ENCODE data around the gene CNTN4. TPM values are rescaled to one million over a fixed set of nuclear protein-coding genes. Genes with fewer than 3 reads are reported as not detected.

The CNTN4 gene
- total and polyA plus RNA-seq, 7 donors, result 0.17 to 3.2 (median 0.42) TPM

DNA sequence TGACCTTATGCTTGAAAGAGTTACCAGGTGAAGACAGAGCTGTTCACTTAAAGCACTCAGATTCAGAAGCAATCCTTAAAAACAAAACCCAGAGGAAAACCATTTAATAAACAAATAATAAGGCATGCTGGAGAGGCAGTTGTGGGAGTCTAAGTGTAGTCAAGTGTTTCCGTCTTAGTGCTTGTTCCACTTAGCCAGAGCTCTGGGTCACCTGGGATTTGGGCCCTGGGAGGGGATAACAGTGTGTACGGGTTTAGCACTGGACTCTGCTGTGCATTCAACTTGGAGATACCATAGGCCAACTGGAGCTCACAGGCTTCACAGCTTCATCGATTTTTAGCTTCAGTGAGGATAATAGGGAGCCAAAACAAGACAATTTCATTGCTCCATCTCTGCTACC lies 444.6 kb downstream of the CNTN4 start:
- DNase-seq (no peak), ATAC-seq (no peak)
- no peaks in the 10 kb centered on the region for H3K27me3 ChIP-seq (ENCODE audit: insufficient read depth in 3 of 3, low read length in 2 of 3)
- H3K4me3 ChIP-seq, result no peak overlapping the region
- TF ChIP-seq, protein P1, sequence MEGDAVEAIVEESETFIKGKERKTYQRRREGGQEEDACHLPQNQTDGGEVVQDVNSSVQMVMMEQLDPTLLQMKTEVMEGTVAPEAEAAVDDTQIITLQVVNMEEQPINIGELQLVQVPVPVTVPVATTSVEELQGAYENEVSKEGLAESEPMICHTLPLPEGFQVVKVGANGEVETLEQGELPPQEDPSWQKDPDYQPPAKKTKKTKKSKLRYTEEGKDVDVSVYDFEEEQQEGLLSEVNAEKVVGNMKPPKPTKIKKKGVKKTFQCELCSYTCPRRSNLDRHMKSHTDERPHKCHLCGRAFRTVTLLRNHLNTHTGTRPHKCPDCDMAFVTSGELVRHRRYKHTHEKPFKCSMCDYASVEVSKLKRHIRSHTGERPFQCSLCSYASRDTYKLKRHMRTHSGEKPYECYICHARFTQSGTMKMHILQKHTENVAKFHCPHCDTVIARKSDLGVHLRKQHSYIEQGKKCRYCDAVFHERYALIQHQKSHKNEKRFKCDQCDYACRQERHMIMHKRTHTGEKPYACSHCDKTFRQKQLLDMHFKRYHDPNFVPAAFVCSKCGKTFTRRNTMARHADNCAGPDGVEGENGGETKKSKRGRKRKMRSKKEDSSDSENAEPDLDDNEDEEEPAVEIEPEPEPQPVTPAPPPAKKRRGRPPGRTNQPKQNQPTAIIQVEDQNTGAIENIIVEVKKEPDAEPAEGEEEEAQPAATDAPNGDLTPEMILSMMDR (IDR thresholded peaks at IDR 0.05), result no peak
- intact Hi-C loops (cut with DNase I), result no loop called here
- H3K4me1 ChIP-seq, result no peaks in the 10 kb centered on the region
- no peaks in the 10 kb centered on the region for H3K9me3 ChIP-seq
- H3K27ac ChIP-seq, result no peak overlapping the region
- no peaks in the 10 kb centered on the region for H3K36me3 ChIP-seq (ENCODE audit: insufficient read depth in 1 of 2, low read depth in 1 of 2)
- WGBS, 3 donors, result 66 to 71% (median 71%) methylated on average over 3 of the region's 3 CpGs

DNA sequence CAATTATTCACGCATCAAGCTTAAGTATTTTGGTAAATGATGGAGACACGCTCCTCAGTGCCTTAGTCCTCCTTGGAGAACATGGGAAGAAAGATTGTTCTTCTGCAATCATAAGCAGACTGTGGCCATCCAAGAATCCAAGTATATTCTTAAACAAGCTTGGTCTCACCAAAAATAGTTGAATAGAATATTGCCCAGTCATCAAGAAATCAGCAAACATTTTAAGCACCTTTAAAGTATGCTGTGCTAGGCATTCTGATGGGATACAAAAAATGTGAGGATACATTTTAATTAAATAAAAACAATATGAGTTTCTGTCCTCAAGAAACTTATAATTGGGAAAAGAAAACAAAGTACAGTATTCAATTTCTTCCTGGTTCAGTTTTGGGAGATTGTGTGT lies 445.5 kb downstream of the CNTN4 start:
- Histone ChIP-seq H3K27me3 (ENCODE audit: insufficient read depth in 3 of 3, low read length in 2 of 3) (no peaks in the 10 kb centered on the region), H3K4me1 (no peaks in the 10 kb centered on the region), H3K36me3 (ENCODE audit: insufficient read depth in 1 of 2, low read depth in 1 of 2) (no peaks in the 10 kb centered on the region), H3K27ac (no peak overlapping the region), H3K9me3 (peaks cover 8% of the 10 kb centered on the region), H3K4me3 (no peak overlapping the region)
- WGBS, 3 donors, result 86 to 88% (median 88%) methylated on average over 2 of the region's 2 CpGs
- DNase-seq, result no peak
- no peak for ATAC-seq
- TF ChIP-seq, protein P1 (IDR thresholded peaks at IDR 0.05), result no peak
- intact Hi-C loops (cut with DNase I), result no loop called here

DNA sequence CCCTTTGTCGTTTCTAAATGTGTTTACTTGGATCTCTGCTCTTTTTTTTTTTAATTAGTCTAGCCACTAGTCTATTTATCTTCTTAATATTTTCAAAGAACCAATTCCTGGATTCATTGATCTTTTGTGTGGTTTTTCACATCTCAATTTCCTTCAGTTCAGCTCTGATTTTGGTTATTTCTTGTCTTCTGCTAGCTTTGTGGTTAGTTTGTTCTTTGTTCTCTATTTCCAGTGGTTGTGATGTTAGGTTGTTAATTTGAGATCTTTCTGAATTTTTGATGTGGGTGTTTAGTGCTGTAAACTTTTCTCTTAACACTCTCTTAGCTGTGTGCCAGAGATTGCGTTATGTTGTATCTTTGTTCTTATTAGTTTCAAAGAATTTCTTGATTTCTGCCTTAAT lies 446.1 kb downstream of the CNTN4 start:
- WGBS, 3 donors, result 70 to 72% (median 71%) methylated on average over 2 of the region's 2 CpGs
- no peak overlapping the region for H3K27ac ChIP-seq

DNA sequence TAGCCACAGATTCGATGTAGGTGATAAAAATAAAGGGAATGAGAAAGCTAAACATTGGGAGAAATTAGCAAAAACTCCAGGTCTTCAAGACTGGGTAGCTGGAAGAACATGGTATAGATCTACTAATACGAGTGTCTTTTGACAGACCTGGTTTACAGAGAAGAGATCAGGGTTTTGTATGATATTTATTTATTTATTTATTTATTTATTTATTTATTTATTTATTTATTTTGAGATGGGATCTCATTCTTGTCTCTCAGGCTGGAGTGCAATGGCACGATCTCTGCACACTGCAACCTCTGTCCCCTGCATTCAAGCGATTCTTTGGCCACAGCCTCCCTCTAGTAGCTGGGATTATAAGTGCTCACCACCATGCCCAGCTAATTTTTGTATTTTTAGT lies 448.4 kb downstream of the CNTN4 start:
- intact Hi-C loops (cut with DNase I), result no loop called here
- Histone ChIP-seq H3K36me3 (ENCODE audit: insufficient read depth in 1 of 2, low read depth in 1 of 2) (no peaks in the 10 kb centered on the region), H3K4me3 (no peak overlapping the region), H3K27me3 (ENCODE audit: insufficient read depth in 3 of 3, low read length in 2 of 3) (no peaks in the 10 kb centered on the region), H3K9me3 (peaks cover 8% of the 10 kb centered on the region), H3K4me1 (no peaks in the 10 kb centered on the region), H3K27ac (no peak overlapping the region)
- TF ChIP-seq, protein P1 (IDR thresholded peaks at IDR 0.05), result no peak
- ATAC-seq (no peak), DNase-seq (no peak)
- WGBS, 3 donors, result 80 to 84% (median 81%) methylated on average over 4 of the region's 4 CpGs

More for the DNA sequence above, 446.1 kb downstream of the CNTN4 start:
- H3K27me3 ChIP-seq (ENCODE audit: insufficient read depth in 3 of 3, low read length in 2 of 3), result no peaks in the 10 kb centered on the region
- TF ChIP-seq, protein P1 (IDR thresholded peaks at IDR 0.05), result no peak
- no peak for DNase-seq
- H3K9me3 ChIP-seq, result peaks cover 8% of the 10 kb centered on the region
- H3K4me1 ChIP-seq, result no peaks in the 10 kb centered on the region
- intact Hi-C loops (cut with DNase I), result no loop called here
- H3K36me3 ChIP-seq (ENCODE audit: insufficient read depth in 1 of 2, low read depth in 1 of 2), result no peaks in the 10 kb centered on the region
- ATAC-seq, result no peak
- H3K4me3 ChIP-seq, result no peak overlapping the region

DNA sequence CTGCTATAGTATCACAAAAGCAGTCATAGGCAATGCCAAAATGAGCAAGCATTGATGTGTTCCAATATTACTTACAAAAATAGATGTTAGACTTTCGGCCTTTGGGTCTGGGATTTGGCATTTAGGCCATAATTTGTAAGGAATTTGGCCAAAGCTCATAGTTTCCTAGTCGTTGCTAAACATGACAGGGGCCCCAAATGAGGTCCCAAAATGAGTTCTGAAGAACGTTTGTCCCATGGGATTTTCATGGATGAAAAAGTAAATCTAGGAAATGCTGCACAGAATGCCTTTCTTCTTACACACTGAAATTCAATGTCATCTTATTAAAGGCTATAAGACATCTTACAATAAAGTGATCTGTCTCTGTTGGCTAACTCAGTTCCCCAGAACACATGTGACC lies 456.0 kb downstream of the CNTN4 start:
- Histone ChIP-seq H3K36me3 (ENCODE audit: insufficient read depth in 1 of 2, low read depth in 1 of 2) (no peaks in the 10 kb centered on the region), H3K9me3 (no peaks in the 10 kb centered on the region), H3K4me3 (no peak overlapping the region), H3K27ac (no peak overlapping the region), H3K4me1 (no peaks in the 10 kb centered on the region), H3K27me3 (ENCODE audit: insufficient read depth in 3 of 3, low read length in 2 of 3) (no peaks in the 10 kb centered on the region)
- intact Hi-C loops (cut with DNase I), result no loop called here
- TF ChIP-seq, protein P1 (IDR thresholded peaks at IDR 0.05), result no peak
- DNase-seq, result no peak
- no peak for ATAC-seq
- WGBS, 3 donors, result 27 to 38% (median 32%) methylated on average over 3 of the region's 3 CpGs

Measured in psoas muscle (tissue), 8 donors.